NCI-H2227 (cell line): ENCODE results near the gene TECPR2.
"Not testable (repeated sequence)": the region's sequence is repeated elsewhere in the genome, so short reads cannot be mapped to it uniquely, and the experiment has no call there.

ENCODE experiments used
- DNase-seq: peaks from one replicate; lab custom pipeline; 2025; ENCODE audit not compliant: unreplicated experiment; lab: John Stamatoyannopoulos, UW

TECPR2 gene, protein sequence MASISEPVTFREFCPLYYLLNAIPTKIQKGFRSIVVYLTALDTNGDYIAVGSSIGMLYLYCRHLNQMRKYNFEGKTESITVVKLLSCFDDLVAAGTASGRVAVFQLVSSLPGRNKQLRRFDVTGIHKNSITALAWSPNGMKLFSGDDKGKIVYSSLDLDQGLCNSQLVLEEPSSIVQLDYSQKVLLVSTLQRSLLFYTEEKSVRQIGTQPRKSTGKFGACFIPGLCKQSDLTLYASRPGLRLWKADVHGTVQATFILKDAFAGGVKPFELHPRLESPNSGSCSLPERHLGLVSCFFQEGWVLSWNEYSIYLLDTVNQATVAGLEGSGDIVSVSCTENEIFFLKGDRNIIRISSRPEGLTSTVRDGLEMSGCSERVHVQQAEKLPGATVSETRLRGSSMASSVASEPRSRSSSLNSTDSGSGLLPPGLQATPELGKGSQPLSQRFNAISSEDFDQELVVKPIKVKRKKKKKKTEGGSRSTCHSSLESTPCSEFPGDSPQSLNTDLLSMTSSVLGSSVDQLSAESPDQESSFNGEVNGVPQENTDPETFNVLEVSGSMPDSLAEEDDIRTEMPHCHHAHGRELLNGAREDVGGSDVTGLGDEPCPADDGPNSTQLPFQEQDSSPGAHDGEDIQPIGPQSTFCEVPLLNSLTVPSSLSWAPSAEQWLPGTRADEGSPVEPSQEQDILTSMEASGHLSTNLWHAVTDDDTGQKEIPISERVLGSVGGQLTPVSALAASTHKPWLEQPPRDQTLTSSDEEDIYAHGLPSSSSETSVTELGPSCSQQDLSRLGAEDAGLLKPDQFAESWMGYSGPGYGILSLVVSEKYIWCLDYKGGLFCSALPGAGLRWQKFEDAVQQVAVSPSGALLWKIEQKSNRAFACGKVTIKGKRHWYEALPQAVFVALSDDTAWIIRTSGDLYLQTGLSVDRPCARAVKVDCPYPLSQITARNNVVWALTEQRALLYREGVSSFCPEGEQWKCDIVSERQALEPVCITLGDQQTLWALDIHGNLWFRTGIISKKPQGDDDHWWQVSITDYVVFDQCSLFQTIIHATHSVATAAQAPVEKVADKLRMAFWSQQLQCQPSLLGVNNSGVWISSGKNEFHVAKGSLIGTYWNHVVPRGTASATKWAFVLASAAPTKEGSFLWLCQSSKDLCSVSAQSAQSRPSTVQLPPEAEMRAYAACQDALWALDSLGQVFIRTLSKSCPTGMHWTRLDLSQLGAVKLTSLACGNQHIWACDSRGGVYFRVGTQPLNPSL (N-terminal part only)

DNA sequence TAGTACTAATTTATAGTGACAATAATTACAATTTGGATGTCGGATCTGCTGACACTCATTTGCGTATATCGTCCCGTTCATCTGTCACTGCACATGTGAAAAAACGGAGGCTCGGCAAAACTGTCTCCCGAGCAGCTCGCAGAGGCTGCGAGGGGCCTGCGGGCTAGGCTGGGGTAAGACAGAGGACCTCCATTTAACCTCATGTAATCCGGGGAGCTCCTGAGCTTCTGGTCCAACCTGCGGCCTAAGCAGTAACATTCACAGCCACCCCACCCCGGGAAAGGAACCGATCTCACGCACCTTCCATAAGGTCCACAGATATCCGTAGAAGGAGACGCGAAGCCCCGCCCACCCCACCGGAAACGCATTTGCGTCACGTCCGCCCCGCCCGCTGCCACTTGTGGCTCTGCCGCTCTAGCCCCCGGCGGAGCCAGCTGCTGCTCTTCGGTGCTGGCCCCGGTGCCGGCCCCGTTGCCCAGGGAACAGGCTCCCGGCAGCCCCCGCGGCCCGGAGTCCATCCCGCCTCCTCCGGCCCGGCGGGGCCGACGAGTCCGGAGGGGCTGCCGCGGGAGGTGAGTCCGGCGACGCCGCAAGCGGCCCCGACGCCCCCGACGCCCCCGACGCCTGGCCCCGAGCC is at the start of gene TECPR2, which contains the start of gene CINP:
Gene TECPR2 (plus strand): TSS at position 397 of the 637 bp plus-strand sequence. CDS start 13,781 bp downstream, outside the sequence.
Gene CINP (minus strand): TSS at position 346 of the 637 bp plus-strand sequence. CDS start 39 bp downstream, at position 307.
- DNase-seq, result peak; percentile 97

DNA sequence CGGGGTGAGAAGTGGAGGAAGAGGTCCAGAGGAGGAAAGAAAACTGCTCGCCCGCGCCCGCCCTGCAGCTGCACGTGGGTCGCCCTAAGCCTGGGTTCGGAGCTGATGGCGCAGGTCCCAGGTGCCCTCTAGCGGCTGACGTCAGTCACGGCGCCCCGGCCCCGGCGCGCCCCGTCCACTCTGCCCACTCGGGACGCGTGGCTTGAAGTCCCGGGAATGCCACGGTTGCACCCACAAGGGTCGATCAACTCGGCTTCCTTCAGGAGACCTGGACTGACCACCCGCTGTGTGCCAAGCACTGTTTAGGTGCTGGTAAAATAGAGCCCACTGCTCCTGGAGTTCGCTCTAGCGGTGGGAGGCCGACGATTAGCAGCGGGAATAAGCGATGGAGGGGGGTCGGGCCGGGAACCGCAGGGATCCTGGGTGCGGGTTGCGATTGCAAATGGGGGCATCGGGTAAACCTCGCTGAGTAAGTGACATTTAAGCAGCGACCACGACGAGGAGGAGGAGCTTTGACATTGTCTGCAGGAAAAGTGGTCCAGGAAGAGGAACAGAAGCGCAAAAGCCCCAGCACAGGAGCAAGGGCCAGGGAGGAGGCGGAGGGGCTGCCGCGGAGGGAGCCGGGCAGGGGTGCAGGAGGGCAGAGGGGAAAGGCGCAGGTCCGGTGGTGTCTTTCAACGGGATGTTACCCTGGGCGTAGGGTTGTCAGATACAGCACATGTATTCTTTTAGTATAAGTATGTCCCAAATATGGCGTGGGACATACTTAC is 48.3 kb upstream of the TECPR2 start:
- DNase-seq, result peak; percentile 81

DNA sequence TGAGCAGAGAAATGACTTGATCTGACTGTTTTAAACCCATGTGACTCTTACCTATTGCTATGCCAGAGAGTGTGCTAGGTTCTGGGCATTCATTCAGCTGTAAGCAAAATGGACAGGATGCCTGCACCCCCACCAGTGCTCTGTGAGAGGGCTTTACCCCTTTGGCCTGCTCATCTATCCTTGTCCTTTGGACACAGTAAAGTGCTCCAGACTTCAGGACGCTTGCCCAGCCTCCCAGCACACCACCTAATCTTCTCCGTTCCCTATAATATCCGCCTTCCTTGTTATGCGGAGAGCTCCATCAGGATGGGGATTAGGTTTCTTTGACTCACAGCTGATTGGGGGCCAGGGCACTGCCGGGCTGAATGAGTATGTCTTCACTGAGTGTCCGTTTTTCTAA is 47.6 kb upstream of the TECPR2 start:
- no peak for DNase-seq

DNA sequence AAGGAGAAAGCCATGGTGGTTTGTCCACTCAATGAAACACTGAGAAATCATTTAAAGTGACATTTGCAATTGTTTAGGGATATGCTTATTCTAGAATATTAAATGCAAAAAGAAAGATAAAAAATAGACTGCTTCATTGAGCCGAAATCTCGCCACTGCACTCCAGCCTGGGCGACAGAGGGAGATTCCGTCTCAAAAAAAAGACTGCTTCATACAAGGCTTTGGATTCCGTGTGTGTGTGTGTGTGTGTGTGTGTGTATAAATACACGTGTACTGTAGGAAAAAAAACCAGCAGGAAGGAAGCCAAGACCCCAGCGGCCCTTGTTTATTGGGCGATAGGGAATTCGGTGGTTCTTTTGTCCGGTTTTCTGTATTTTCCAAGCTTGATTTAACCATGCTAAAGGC is 46.4 kb upstream of the TECPR2 start:
- peak; percentile 84 for DNase-seq

GRCh38 chr14:102316743-102317563 is 45.8 kb upstream of the TECPR2 start:
- peak; percentile 90 for DNase-seq

DNA sequence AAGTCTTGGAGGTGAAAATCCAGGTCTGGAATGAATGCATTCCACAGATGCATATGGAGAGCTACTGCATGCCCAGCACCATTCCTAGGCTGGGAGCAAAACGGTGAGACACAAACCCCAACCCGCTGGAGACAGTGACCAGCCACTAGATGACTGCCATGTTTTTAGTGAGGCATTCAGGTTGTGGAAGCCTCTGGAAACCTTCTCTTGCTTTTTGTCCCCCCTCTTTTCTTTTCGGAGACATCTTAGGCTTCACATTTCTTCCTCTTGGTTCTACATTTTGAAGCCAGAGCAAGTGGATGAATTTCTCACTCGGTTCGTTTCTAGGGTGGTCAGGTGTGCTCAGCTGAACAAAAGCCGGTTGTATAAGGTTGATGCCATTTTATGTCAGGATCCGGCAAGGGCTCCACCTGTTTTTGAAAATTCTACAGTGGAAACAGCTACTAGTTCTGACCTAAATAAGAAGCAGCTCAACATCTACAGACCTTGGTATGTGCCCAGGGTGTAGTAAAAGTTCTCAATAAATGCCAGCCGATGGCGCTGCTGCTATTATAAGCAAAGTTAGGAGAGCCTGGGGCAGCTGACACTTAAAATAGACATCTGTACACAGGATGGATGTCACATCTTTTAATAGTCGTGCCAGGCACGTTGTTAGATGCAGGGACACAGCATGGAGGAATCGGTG is 45.0 kb upstream of the TECPR2 start:
- DNase-seq, result peak; percentile 48

DNA sequence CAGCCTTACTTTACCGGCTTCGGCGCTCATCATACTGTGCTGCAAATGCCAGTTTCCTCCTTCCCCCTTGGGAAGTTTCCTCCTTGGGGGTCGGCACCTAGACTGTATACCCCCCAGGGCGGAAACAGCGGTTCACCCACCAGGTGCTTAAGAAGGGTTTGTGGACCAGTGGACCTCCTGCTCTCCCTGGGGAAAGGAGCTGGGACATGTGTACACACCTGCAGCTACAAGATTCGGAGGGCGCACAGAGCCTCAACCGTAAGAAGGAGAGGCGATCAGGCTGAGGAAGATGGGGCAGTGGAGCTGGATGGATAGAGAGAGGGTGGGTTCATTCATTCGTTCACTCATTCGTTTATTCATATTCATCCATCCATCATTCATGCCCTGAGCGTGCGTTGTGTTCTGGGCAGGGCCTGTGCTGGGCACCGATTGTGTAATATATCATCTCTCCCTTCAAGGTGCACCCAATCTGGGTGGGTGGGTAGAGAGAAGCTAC is 43.9 kb upstream of the TECPR2 start:
- no peak for DNase-seq

GRCh38 chr14:102319351-102320032 is 43.2 kb upstream of the TECPR2 start, which contains the start of gene ZNF839:
Gene ZNF839, plus strand, starts transcription at chr14:102319746. Its CDS starts 20 bp downstream, at chr14:102319766.
- peak; percentile 93 for DNase-seq

DNA sequence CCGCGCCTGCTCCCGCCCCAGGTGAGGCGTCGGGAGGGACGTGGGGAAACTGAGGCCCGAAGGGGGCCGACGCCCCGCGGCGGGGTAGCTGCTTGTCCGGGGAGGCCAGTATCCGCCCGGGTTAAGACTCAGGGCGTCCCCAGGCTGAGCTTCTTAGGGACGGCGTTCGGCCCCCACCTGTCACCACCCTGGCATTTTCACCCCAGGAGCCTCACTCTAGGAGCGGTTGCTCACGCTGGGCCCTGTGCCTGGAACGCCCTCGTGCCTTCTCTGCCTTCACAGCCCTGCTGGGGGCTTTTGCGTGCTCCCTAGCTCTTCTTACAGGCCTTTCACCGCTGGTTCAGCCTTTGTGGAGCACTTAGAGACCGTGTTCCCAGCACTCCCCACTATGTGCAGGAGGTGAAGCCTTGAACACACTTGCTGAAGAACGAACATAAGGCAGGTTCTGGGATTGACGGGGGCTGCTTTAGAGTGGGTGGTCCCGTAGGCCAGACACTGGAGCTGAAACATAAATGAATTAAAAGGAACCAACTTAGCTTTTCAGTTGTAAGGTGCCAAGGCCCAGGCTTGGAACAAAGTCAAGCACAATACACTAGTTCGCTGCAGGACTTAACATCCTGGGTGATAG is 42.6 kb upstream of the TECPR2 start:
- peak; percentile 42 for DNase-seq

- no peak for DNase-seq
Observed at GRCh38 chr14:102320671-102321455, 41.9 kb upstream of the TECPR2 start.

DNA sequence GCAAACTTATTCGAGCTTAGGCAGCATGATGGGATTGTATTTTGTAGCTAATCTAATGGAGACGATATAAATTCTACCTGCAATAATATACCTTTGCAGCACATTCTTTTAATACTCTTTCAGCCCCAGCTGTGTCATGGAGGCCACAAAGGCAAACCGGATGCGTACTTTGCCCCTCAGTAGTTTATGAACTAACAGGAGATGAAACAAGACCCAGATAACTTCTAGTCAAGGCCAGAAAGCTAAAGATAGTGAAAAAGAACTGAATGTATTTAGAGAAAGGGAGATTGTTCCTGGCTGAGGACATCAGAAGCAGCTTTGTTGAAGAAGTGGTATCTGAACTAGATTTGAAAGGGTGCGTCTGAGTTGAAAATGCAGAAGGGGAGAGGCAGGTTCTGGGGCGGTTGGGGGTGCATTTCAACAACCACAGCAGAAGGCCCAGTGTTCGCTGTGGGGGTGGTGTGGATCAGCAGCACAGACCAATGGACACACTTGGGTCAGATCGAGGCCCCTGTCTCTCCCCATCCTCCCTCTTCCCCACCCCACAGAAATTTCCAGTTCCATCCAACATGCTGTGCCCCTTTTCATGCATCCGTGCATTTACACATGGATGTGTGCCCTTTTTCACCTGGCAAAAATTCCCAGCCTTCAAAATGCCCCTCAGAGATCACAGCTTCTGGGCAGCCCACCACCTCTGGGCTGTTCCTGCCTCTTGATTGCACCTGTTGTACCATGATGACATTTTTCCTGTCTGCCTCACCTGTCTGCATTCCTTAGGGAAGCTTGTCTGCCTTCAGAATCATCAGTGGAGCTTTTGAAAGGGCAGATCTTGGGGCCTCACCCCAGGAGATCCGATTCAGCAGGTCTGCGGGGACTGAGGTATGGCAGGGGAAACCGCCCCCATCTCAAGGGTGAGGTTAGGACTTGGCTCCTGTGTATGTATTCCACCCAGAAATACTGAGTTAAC is 41.0 kb upstream of the TECPR2 start:
- DNase-seq, result no peak

- DNase-seq, result peak; percentile 61
Observed at GRCh38 chr14:102323102-102323501, 39.6 kb upstream of the TECPR2 start.

DNA sequence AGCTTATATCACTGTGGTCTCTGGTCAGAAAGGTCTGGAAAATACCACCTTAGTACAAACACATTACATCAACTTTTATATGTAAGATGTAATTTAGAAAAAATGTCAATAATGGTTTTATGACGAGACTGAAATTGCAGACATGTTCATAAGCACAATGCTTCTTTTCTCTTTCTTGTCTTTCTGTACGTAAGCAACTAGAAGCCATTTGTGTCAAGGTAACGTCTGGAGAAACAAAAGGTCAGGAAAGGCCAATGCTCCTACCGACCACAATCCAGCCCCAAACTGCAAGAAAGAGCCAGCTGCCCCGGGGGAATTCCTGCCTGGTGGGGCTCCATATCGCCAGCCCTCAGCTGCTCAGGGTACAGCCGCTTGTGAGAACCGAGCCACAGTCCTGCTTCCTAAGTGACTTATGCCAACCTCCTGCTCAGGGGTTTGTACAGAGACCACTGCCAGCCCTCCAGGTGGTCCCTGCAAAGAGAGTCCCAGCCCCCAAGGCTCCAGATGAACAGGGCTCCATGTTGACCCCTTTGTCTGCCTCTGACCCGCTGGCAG is 36.9 kb upstream of the TECPR2 start:
- DNase-seq, result no peak

GRCh38 chr14:102326583-102326982 is 36.2 kb upstream of the TECPR2 start:
- DNase-seq, result no peak

DNA sequence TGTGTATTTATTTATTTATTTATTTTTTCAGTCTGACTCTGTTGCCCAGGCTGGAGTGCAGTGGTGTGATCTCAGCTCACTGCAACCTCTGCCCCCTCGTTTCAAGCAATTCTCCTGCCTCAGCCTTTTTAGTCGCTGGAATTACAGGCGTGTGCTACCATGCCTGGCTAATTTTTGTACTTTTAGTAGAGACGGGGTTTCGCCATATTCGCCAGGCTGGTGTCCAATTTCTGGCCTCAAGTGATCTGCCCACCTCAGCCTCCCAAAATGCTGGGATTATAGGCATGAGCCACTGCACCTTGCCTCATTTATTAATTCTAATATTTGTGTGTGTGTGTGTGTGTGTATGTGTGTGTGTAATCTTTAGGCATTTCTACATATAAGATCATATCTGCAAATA is 33.4 kb upstream of the TECPR2 start:
- not testable (repeated sequence) for DNase-seq
